SK-N-SH (cell line): Measurements from ENCODE around the gene NDUFB4. TPM values are rescaled to one million over a fixed set of nuclear protein-coding genes. Genes with fewer than 3 reads are reported as not detected.

Source experiments
- CTCF ChIA-PET: fragments of 300-600, 350-600 bp; formaldehyde crosslinking; extraction: SDS; loops from one replicate; lab custom pipeline; 2021; lab: Yijun Ruan, JAX
- POLR2A ChIA-PET: fragments of 350-600 bp; sonication (Branson Sonifier 250); formaldehyde crosslinking; extraction: SDS; loops from one replicate; lab custom pipeline; 2020; ENCODE audit warnings: antibody characterized with exemption, inconsistent platforms; lab: Yijun Ruan, JAX
- DNase-seq: peaks from one replicate; pipeline ENCODE4 v3.0.0; 2012
- H2AFZ ChIP-seq: fragments of 200-600 bp; sonication (generic); 2 replicates; pipeline ENCODE4 v1.8.1; 2016; ENCODE audit warnings: antibody characterized with exemption, mild to moderate bottlenecking, low read depth
- H3F3A ChIP-seq: fragments of 200-600 bp; sonication (generic); replicated peaks from 2 replicates; pipeline ENCODE3; 2016; ENCODE audit warnings: antibody characterized with exemption, mild to moderate bottlenecking; ENCODE audit not compliant: insufficient read depth
- H3K27ac ChIP-seq, 2 experiments: fragments of 200-500 bp in 1 of 2; fragments of 200-600 bp in 1 of 2; sonication (Bioruptor generic) in 1 of 2; sonication (generic), shearing (Covaris generic) in 1 of 2; 2 replicates each; pipeline versions ENCODE4 v1.5.1 to v1.6.1; 2014 to 2016; ENCODE audit warnings: low read depth in 2 of 2, inconsistent platforms in 1 of 2, low read length in 1 of 2, mild to moderate bottlenecking in 1 of 2, mixed read lengths in 1 of 2
- H3K27me3 ChIP-seq: fragments of 200-600 bp; sonication (generic), shearing (Covaris generic); 2 replicates; pipeline ENCODE4 v1.6.1; 2016; ENCODE audit warnings: mixed run types; ENCODE audit not compliant: insufficient read depth
- H3K36me3 ChIP-seq, 2 experiments: fragments of 200-500 bp in 1 of 2; fragments of 200-600 bp in 1 of 2; sonication (Bioruptor generic) in 1 of 2; sonication (generic) in 1 of 2; replicated peaks in 1 of 2; 2 replicates each; pipeline versions ENCODE3 to v1.5.1; 2014 to 2016; ENCODE audit warnings: low read length in 1 of 2, mild to moderate bottlenecking in 1 of 2; ENCODE audit not compliant: insufficient read depth in 2 of 2, control insufficient read depth in 1 of 2
- H3K4me1 ChIP-seq, 2 experiments: fragments of 200-500 bp in 1 of 2; fragments of 200-600 bp in 1 of 2; sonication (Bioruptor generic) in 1 of 2; sonication (generic), shearing (Covaris generic) in 1 of 2; 2 replicates each; pipeline versions ENCODE4 v1.5.1 to v1.6.1; 2014 to 2016; ENCODE audit warnings: low read depth in 1 of 2, low read length in 1 of 2, mixed run types in 1 of 2; ENCODE audit not compliant: insufficient read depth in 2 of 2, control insufficient read depth in 1 of 2
- H3K4me2 ChIP-seq: fragments of 200-600 bp; sonication (generic), shearing (Covaris generic); 2 replicates; pipeline ENCODE4 v1.6.1; 2017; ENCODE audit warnings: mixed run types
- H3K4me3 ChIP-seq, 2 experiments: fragments of 200-500 bp in 1 of 2; fragments of 200-600 bp in 1 of 2; sonication (Bioruptor generic) in 1 of 2; sonication (generic), shearing (Covaris generic) in 1 of 2; 2 replicates each; pipeline versions ENCODE4 v1.5.1 to v1.8.1; 2014 to 2016; ENCODE audit warnings: low read depth in 2 of 2, inconsistent platforms in 1 of 2, low read length in 1 of 2, mild to moderate bottlenecking in 1 of 2, mixed read lengths in 1 of 2, moderate library complexity in 1 of 2
- H3K79me2 ChIP-seq: fragments of 200-600 bp; sonication (generic); 2 replicates; pipeline ENCODE4 v1.8.1; 2017; ENCODE audit warnings: mild to moderate bottlenecking; ENCODE audit not compliant: insufficient read depth
- H3K9ac ChIP-seq: fragments of 200-600 bp; sonication (generic); 2 replicates; pipeline ENCODE4 v1.6.1; 2017; ENCODE audit warnings: mixed run types
- H3K9me2 ChIP-seq: fragments of 200-600 bp; sonication (generic); 2 replicates; pipeline ENCODE4 v1.6.1; 2017; ENCODE audit warnings: mixed run types
- H3K9me3 ChIP-seq: fragments of 200-600 bp; sonication (generic); 2 replicates; pipeline ENCODE4 v1.6.1; 2017; ENCODE audit warnings: mixed run types, mild to moderate bottlenecking, moderate library complexity
- H4K20me1 ChIP-seq: fragments of 200-600 bp; sonication (generic); 2 replicates; pipeline ENCODE4 v1.6.1; 2017; ENCODE audit warnings: mild to moderate bottlenecking, mixed run types; ENCODE audit not compliant: insufficient read depth
- CHD2 ChIP-seq: fragments of 150-350 bp; IDR thresholded peaks from 2 replicates; pipeline ENCODE4 v1.6.1; 2018; ENCODE audit warnings: low read length; ENCODE audit not compliant: partially characterized antibody
- ELF1 ChIP-seq: IDR thresholded peaks from 2 replicates; pipeline ENCODE4 v1.4.0; 2012
- EP300 ChIP-seq, 2 experiments: IDR thresholded peaks; 2 replicates each; pipeline versions ENCODE4 v1.4.0 to v1.6.1; 2012; ENCODE audit warnings: borderline replicate concordance in 1 of 2, low read depth in 1 of 2, low read length in 1 of 2
- GATA2 ChIP-seq: sonication (generic); formaldehyde crosslinking; IDR thresholded peaks from 2 replicates; pipeline ENCODE4 v1.5.0; 2020; ENCODE audit warnings: mild to moderate bottlenecking, missing genetic modification reagents
- MAX ChIP-seq: IDR thresholded peaks from 2 replicates; pipeline ENCODE4 v1.4.0; 2012; ENCODE audit warnings: low read depth
- MEF2A ChIP-seq: IDR thresholded peaks from 2 replicates; pipeline ENCODE4 v1.4.0; 2012; ENCODE audit warnings: low read depth, borderline replicate concordance
- MXI1 ChIP-seq: IDR thresholded peaks from 2 replicates; pipeline ENCODE4 v1.6.1; 2012; ENCODE audit warnings: mild to moderate bottlenecking, low read depth, low read length, improper control_type of control experiment
- NFIC ChIP-seq: IDR thresholded peaks from 2 replicates; pipeline ENCODE4 v1.4.0; 2012; ENCODE audit warnings: borderline replicate concordance
- NRF1 ChIP-seq: IDR thresholded peaks from 2 replicates; pipeline ENCODE4 v1.6.1; 2012; ENCODE audit warnings: low read depth, mild to moderate bottlenecking, low read length
- POLR2AphosphoS5 ChIP-seq: IDR thresholded peaks from 2 replicates; pipeline ENCODE4 v1.6.1; 2012; ENCODE audit warnings: low read depth, low read length
- RAD21 ChIP-seq: IDR thresholded peaks from 2 replicates; pipeline ENCODE4 v1.6.1; 2012; ENCODE audit warnings: mild to moderate bottlenecking, low read length
- RCOR1 ChIP-seq: fragments of 150-350 bp; IDR thresholded peaks from 2 replicates; pipeline ENCODE4 v1.6.1; 2017; ENCODE audit warnings: antibody characterized with exemption, low read length
- REST ChIP-seq: IDR thresholded peaks from 2 replicates; pipeline ENCODE4 v1.6.1; 2012; ENCODE audit warnings: mild to moderate bottlenecking, low read depth, low read length, moderate library complexity
- RFX5 ChIP-seq: IDR thresholded peaks from 2 replicates; pipeline ENCODE4 v1.6.1; 2012; ENCODE audit warnings: mild to moderate bottlenecking, improper control_type of control experiment, low read length
- SIN3A ChIP-seq: IDR thresholded peaks from 2 replicates; pipeline ENCODE4 v1.6.1; 2012; ENCODE audit warnings: low read depth, mild to moderate bottlenecking, low read length, moderate library complexity, borderline replicate concordance
- SMC3 ChIP-seq: IDR thresholded peaks from 2 replicates; pipeline ENCODE4 v1.6.1; 2012; ENCODE audit warnings: low read depth, low read length, improper control_type of control experiment
- TAF1 ChIP-seq: IDR thresholded peaks from 2 replicates; pipeline ENCODE4 v1.6.1; 2012; ENCODE audit warnings: low read depth, mild to moderate bottlenecking, low read length, moderate library complexity, borderline replicate concordance
- TCF12 ChIP-seq: IDR thresholded peaks from 2 replicates; pipeline ENCODE4 v1.4.0; 2012
- TEAD4 ChIP-seq: IDR thresholded peaks from 2 replicates; pipeline ENCODE4 v1.4.0; 2012; ENCODE audit warnings: mild to moderate bottlenecking, borderline replicate concordance; ENCODE audit not compliant: insufficient read depth
- YY1 ChIP-seq: IDR thresholded peaks from 2 replicates; pipeline ENCODE4 v1.4.0; 2012; ENCODE audit warnings: low read depth, mild to moderate bottlenecking
- ZBTB33 ChIP-seq: IDR thresholded peaks from 2 replicates; pipeline ENCODE4 v1.4.0; 2012; ENCODE audit warnings: low read depth, borderline replicate concordance
- WGBS: methylation state at CpG from one replicate; pipeline ENCODE4 v1.1.6; 2017; ENCODE audit warnings: low lambda C conversion rate; 5-methylcytosine and 5-hydroxymethylcytosine counted together
- polyA plus RNA-seq, 3 experiments: library from polyadenylated mRNA; depleted of rRNA; stranded (reverse); fragments of >200 nt; gene quantifications; 2 replicates each; pipeline ENCODE4 v1.2.3, GENCODE V29; 2012

Gene NDUFB4
- polyA plus RNA-seq, 1 of the 3 experiments (the other 2 are of a cell fraction) = 332 TPM

- no peak for TF ChIP-seq RFX5
- no peak for TF ChIP-seq MAX
- TF ChIP-seq MXI1 = peak; percentile 34; the same call in 1 of the 2 replicates
- TF ChIP-seq MEF2A = peak; percentile 42; the same call in 1 of the 2 replicates
- TF ChIP-seq TCF12 = peak; percentile 83
- no peak for TF ChIP-seq CHD2
- TF ChIP-seq GATA2 (CRISPR knock-in tag) = no peak
- no peak; the same call in 1 of the 2 replicates for TF ChIP-seq NFIC
- peak; percentile 40 for TF ChIP-seq POLR2AphosphoS5
- no peak for TF ChIP-seq ZBTB33
- 0 out of 2 replicates have a peak, but pooled peaks have one; percentile 4 for TF ChIP-seq RAD21
- no peak for TF ChIP-seq TAF1
- TF ChIP-seq RCOR1 = 0 out of 2 replicates have a peak, but pooled peaks have one; percentile 14
- TF ChIP-seq SIN3A = peak; percentile 21; the same call in 1 of the 2 replicates
Observed at GRCh38 chr3:120559242-120560061, 36.7 kb upstream of the NDUFB4 start (continued).

GRCh38 chr3:120560304-120561250, 35.6 kb upstream of the NDUFB4 start:
- Histone ChIP-seq H2AFZ (peak overlapping the region; percentile 72; the same call in 1 of the 2 replicates), H3K4me1 (peaks cover 20 to 21% of the 10 kb centered on the region in 2 experiments)
- TF ChIP-seq YY1 (no peak), TEAD4 (0 out of 2 replicates have a peak, but pooled peaks have one; percentile 8), SMC3 (no peak), ELF1 (no peak), REST (no peak), NRF1 (no peak), ZBTB33 (no peak), EP300 (IDR thresholded peaks at IDR 0.05; ENCODE audit: borderline replicate concordance in 1 of 2, low read depth in 1 of 2, low read length in 1 of 2) (peak in 1 of 2 experiments; percentile 67; a peak in 1 of 4 replicates), CHD2 (no peak), RAD21 (no peak)

More at GRCh38 chr3:120560304-120561250, 35.6 kb upstream of the NDUFB4 start:
- Histone ChIP-seq H3K79me2 (no peaks in the 10 kb centered on the region), H3K4me2 (peak overlapping the region; percentile 88), H3K36me3 (no peaks in the 10 kb centered on the region), H3K4me3 (peak overlapping the region in 1 of 2 experiments; percentile 61; a peak in 1 of 4 replicates), H4K20me1 (no peaks in the 10 kb centered on the region), H3K9me2 (no peaks in the 10 kb centered on the region), H3K9me3 (no peaks in the 10 kb centered on the region), H3K9ac (0 out of 2 replicates have a peak overlapping the region, but pooled peaks have one; percentile 13), H3F3A (peaks cover 30% of the 10 kb centered on the region), H3K27ac (peak overlapping the region; percentile 39 to 94), H3K27me3 (no peaks in the 10 kb centered on the region)
- WGBS = 66% methylated on average over 12 of the region's 12 CpGs
- CTCF ChIA-PET = interaction anchor here (0.6 to 13.1 kb wide), 33 partner anchors 10 to 969 kb away, joined by 3 to 277 read pairs (median 3); no protein-coding TSS in a partner anchor
- DNase-seq = no peak
- POLR2A ChIA-PET = no interaction called here
